DMS153 treated with DMSO at 0.1 percent for 48 hours (cell line): ENCODE results near the gene TNRC6C.
"Not testable (repeated sequence)": the region's sequence is repeated elsewhere in the genome, so short reads cannot be mapped to it uniquely, and the experiment has no call there.

Experiments
- DNase-seq: peaks from one replicate; lab custom pipeline; 2025; ENCODE audit not compliant: unreplicated experiment; lab: John Stamatoyannopoulos, UW

Gene TNRC6C

DNA sequence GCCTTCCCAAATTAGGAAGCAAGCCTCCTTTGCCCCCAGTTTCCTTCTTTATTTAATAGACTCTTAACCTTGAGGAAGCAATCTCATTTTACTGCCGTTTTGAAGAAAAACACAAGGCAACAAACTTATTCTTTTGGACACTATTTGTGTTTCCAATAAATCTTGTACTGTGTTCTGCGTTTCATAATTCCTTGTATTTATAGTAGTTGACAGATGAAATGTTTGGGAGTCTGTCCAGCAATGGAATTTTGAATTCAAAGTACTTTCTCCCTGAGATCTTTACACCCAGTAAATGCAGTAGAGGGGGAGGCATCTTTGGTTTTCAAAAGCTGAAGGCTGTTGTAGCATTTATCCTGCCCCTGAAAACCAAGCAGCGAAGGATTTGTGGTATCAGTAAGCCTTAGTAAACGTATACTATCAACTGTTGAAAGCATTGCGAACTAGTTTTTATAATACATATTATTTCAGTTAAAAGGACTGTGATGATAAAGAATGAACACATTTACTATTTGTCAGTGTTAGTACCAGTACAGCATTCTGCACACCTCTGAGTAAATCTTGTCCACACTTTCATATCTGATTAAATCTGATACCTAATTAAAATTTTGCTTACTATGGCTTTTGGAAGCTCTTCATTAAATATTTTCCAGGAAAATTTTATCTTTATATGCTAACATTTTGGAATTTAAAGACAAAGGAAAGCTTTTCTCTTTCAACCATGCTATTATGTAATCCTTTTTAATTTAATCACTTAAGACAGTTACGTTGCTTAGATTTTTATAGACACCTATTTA lies 83.1 kb downstream of the TNRC6C start:
- DNase-seq = no peak

DNA sequence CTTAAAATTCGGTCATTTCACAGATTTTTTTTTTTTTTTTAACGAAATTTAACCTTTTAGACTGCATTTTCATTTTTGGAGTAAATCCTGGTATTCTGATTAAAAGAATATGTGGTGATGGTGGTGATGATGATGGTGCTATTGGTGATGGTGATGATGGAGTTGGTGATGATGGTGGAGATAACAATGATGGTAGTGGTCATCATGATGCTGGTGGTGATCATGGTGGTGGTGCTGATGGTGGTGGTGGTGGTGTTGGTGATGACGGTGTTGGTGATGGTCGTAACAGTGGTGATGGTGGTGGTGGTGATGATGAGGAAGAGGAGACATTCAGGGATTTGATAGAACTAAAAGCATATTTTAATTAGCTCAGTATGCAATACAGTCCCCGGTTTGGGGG lies 84.0 kb downstream of the TNRC6C start:
- DNase-seq = no peak

DNA sequence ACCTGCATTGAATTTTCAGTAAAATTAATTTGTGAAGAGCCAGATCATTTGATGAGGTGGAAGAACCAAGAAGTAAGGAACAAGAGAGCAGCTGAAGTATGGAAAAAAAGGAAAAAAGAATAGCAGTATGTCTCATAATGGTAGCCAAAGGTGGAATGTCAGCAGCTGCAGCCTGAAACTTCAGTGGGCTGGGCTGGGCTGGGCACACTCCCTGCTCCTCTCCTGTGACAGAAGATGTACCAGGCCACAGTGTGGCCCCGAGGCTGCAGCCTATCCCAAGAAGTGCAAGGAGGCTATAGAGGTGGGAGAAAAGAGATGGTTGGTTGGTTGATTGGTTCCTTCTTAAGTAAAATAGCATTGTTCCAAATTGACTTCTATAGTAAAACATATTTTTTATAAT lies 84.5 kb downstream of the TNRC6C start:
- DNase-seq = no peak

GRCh38 chr17:78044280-78044835 lies 85.9 kb downstream of the TNRC6C start:
- DNase-seq = no peak

DNA sequence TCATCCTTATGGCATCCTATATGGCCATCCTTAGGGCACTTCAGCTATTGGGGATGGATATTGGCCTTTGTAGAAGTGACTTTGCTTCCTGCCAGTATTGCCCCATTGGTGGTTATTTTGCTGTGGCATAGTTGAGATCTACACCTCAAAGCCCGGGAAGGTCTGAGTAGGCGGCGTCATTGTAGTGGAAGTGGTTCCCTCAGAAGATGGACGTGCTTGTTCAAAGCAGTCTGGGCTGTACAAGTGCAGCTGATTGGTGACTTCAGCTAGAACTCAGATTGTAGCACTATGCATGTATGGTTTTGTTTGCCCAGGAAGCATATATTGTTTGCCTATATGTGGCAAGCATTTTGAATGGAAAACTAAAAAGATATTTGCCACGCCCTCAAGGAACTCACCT lies 86.8 kb downstream of the TNRC6C start:
- DNase-seq = no peak

DNA sequence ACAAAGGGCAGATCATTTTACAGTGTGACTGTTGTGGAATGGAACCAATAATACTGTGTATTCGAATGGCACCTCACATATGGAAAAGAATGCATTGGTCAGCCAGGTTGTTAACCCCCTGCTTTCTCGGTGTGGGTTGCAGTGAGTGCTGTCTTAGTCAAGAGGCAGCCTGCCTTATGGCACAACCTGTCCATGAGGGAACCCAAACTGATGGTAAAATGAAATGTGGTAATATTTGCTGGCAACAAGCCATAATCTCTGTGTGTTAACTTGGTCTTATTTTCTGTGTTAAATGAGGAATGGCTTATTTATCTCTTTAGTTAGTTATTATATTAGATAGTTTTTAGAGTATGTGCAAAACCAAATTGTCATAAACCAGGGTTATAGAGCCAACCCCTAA lies 88.4 kb downstream of the TNRC6C start:
- DNase-seq = no peak

GRCh38 chr17:78048346-78049292 lies 90.1 kb downstream of the TNRC6C start:
- DNase-seq = no peak

GRCh38 chr17:78049609-78050008 lies 91.1 kb downstream of the TNRC6C start:
- no peak for DNase-seq

DNA sequence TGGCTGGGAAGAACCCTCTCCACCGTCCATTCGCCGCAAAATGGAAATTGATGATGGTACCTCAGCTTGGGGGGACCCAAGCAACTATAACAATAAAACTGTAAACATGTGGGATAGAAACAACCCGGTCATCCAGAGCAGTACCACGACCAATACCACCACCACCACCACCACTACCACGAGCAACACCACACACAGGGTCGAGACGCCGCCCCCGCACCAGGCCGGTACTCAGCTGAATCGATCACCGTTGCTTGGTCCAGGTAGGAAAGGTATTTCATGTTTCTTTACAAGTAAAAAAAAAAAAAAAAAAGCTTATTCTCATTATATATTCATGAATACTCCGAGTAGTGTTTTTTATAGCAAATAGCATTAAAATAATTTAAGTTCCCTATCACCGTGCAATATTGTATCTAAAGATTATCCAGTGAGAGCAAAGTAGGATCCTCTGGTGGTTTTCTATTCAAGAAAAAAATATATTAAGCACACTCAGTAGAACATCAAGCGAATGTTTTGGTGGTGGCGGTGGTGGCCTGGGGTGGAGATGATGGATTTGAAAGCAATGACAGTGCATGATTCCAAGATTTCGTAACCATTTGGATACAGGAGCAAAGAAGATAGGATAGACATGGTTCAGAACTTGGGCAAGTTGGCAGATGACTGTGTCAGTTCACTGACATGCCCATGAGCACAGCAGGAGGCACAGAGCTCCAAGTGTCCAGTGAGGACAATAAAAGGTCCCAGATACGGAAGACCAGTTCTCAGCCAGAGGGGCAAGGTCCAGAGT lies 92.9 kb downstream of the TNRC6C start:
- no peak for DNase-seq

GRCh38 chr17:78053777-78054468 lies 95.4 kb downstream of the TNRC6C start:
- DNase-seq = no peak

DNA sequence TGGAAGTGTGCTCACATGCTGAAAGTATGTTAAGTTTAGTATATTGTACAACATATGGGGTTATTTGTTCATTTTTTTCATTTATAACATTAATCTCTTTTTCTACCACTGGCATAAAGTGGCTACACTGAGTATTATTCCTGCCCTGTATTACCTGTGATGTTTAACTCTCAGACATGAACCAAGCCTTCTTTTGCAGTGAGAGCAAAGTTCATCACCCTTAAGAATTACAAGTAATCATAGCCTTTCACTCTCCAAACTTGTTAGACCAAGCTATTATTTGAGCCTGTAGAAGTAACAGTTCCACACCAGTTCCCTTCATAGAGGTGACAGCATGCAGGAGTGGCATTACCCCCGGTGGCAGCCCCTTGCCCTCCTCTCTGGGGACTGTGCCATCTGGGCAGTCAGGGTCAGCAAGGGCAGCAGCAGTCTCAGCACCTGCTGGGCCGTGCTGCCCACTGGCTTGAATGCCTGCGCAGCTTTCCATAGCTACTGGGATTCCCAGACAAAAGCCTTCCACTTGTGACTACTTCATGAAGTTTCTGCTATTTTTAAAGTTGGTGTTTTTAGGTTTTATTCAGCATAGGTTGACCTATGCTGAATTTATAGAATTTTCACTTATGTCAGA lies 98.7 kb downstream of the TNRC6C start:
- no peak for DNase-seq

- DNase-seq = peak; percentile 14
Measured at GRCh38 chr17:78058001-78058400, 99.5 kb downstream of the TNRC6C start.

DNA sequence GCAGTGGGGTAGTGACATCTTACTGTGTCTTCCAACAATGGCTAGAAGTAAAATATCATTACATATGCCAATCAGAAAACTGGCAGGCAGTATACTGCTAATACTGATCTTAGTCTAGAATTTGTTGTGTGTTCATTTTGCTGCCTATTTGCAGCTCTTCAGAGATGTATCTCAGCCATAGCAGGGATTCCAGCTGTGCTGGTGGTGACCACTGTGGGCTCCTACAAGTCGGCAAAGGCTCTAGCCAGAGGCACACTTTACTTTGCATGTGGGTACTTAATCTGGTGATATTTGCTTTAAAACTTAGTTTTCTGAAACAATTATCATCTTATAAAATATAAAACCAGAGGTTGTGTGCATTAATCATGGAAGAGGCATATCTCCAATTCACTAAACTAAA lies 100.1 kb downstream of the TNRC6C start:
- no peak for DNase-seq

GRCh38 chr17:78062596-78062995 lies 104.1 kb downstream of the TNRC6C start:
- DNase-seq = no peak

- DNase-seq = no peak
Measured at GRCh38 chr17:78063489-78063888, 105.0 kb downstream of the TNRC6C start.

GRCh38 chr17:78064708-78065107 lies 106.2 kb downstream of the TNRC6C start:
- no peak for DNase-seq

- DNase-seq = not testable (repeated sequence)
Measured at GRCh38 chr17:78066976-78067375, 108.5 kb downstream of the TNRC6C start.

GRCh38 chr17:78069695-78070094 lies 111.2 kb downstream of the TNRC6C start:
- DNase-seq = no peak

DNA sequence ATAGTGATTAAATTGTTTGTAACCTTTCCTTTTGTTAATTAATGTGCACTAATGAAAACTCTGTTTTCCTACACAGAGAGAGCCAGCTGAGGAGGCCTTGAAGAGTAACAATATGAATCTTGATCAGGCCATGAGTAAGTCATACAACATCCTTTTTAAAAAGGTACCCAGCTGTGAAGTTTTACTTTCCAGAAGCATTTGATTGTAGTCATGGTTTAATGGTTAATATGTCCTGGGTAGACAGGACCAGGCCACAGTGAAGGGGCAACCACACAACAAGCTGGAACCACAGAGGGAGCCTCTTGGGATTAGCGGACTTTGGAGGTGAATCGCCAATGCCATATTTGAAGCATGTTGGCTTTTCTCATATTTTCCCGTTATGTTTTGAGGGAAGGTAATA lies 114.5 kb downstream of the TNRC6C start:
- no peak for DNase-seq

DNA sequence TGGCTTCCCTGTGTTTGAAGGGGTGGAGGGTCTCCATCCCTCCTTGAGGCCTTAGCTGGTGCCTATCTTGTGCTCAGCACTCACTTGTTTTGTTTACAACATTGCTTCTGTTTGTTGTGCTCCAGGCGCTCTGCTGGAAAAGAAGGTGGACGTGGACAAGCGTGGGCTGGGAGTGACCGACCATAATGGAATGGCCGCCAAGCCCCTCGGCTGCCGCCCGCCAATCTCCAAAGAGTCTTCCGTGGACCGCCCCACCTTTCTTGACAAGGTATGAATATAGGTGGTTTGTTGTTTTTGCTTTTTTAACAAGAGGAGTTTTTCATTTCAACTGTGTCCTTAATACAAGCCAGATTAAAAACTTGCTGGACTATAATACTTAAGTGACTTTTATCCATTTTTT lies 116.5 kb downstream of the TNRC6C start:
- DNase-seq = no peak
